Heart left ventricle (tissue), 13 donors: ENCODE results near the gene SPATA12.

Source experiments
- POLR2A ChIP-seq, 2 donors: fragments of 450-650 bp; IDR thresholded peaks; one replicate each; pipeline ENCODE4 v1.6.1; 2017; ENCODE audit warnings: antibody characterized with exemption in 2 of 2, mild to moderate bottlenecking in 2 of 2, moderate library complexity in 2 of 2
- TF ChIP-seq, protein P1 (sequence below), 12 donors: fragments of 200-600 bp; sonication (generic) in 4 of 12; IDR thresholded peaks; one replicate each; pipeline versions ENCODE4 v1.5.0 to v1.8.0; 2018 to 2022; ENCODE audit warnings: antibody characterized with exemption in 12 of 12, mild to moderate bottlenecking in 5 of 12
- donor health status: ischemic (EF 13 %, LVEDD 7.1; RV severe dilation, severe dysfunction).
- donor health status: DM: no; HTN: yes; CAD: no.
- donor health status: DM: no; HTN: no; CAD: no.
- donor health status: ischemic (EF 25% LVEDD 6.9; RV normal size, moderate dysfunction).
- donor health status: ischemic (EF 25% LVEDD 5.7; RV mildly dilated, moderate dysfunction).
- donor health status: ischemic (EF 35%, LVEDD 5.7; RV mildly dilated, moderate dysfunction).
- donor health status: nonischemic (EF 11% LVEDD 7.7; RV severe dilation, severe dysfunction).
- donor health status: DM: yes; HTN: yes; CAD: no.
- donor health status: PGD.
- donor health status: ischemic (EF 29% LVEDD 5.4; RV normal size, mild dysfunction).
- donor health status: nonischemic (EF 23%, LVEDD 6.1; RV moderate dilation, normal function).

DNA sequence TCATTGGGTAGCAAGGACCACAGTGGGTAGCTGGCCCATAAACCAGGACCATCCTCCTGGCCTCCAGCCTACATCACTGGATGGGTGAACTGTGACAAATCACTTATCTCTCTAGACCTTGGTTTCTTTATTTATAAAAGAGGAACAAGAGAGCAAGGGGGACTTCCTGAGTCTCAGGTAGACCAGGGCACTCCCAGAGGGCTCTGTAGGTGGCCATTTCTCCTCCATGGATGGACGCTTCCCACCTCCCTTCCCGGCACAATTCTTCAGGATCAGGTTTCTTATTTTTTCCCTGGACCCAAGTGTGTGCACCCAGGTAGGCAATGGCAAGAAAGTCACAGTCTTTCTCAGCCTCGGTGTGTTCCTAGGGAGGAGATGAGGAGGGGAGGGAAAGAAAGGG lies 41.4 kb upstream of the SPATA12 start:
- TF ChIP-seq, protein P1, sequence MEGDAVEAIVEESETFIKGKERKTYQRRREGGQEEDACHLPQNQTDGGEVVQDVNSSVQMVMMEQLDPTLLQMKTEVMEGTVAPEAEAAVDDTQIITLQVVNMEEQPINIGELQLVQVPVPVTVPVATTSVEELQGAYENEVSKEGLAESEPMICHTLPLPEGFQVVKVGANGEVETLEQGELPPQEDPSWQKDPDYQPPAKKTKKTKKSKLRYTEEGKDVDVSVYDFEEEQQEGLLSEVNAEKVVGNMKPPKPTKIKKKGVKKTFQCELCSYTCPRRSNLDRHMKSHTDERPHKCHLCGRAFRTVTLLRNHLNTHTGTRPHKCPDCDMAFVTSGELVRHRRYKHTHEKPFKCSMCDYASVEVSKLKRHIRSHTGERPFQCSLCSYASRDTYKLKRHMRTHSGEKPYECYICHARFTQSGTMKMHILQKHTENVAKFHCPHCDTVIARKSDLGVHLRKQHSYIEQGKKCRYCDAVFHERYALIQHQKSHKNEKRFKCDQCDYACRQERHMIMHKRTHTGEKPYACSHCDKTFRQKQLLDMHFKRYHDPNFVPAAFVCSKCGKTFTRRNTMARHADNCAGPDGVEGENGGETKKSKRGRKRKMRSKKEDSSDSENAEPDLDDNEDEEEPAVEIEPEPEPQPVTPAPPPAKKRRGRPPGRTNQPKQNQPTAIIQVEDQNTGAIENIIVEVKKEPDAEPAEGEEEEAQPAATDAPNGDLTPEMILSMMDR (IDR thresholded peaks at IDR 0.05), result no peak
- TF ChIP-seq POLR2A (IDR thresholded peaks at IDR 0.05), result no peak
